Adipocyte (in vitro differentiated cells): ENCODE results near the gene TTLL13.

Experiments used
- DNase-seq: peaks from one replicate; pipeline ENCODE4 v3.0.0-alpha.2; 2015; ENCODE audit warnings: low read depth
- H3K27me3 ChIP-seq: replicated peaks from 2 replicates; pipeline ENCODE4 v1.7.0; 2013; ENCODE audit warnings: mild to moderate bottlenecking, low read length, moderate library complexity; ENCODE audit not compliant: control insufficient read depth, insufficient read depth
- H3K36me3 ChIP-seq: 2 replicates; pipeline ENCODE4 v1.7.0; 2013; ENCODE audit warnings: low read length, mild to moderate bottlenecking, moderate library complexity; ENCODE audit not compliant: control insufficient read depth, insufficient read depth, severe bottlenecking
- H3K4me1 ChIP-seq: 2 replicates; pipeline ENCODE4 v1.7.0; 2013; ENCODE audit warnings: mild to moderate bottlenecking, low read length, moderate library complexity; ENCODE audit not compliant: control insufficient read depth, insufficient read depth
- H3K4me3 ChIP-seq: 2 replicates; pipeline ENCODE4 v1.7.0; 2013; ENCODE audit warnings: mild to moderate bottlenecking, low read length, moderate library complexity
- H3K9ac ChIP-seq: 2 replicates; pipeline ENCODE4 v1.7.0; 2013; ENCODE audit warnings: mild to moderate bottlenecking, low read length, moderate library complexity
- H3K9me3 ChIP-seq: 2 replicates; pipeline ENCODE4 v1.7.0; 2013; ENCODE audit warnings: mild to moderate bottlenecking, low read length, moderate library complexity; ENCODE audit not compliant: control insufficient read depth

The TTLL13 gene

GRCh38 chr15:90208356-90208755 is 41.0 kb upstream of the TTLL13 start:
- no peaks in the 10 kb centered on the region for H3K9me3 ChIP-seq
- H3K9ac ChIP-seq: no peak overlapping the region
- peaks cover 11% of the 10 kb centered on the region for H3K36me3 ChIP-seq
- no peak overlapping the region for H3K4me3 ChIP-seq
- DNase-seq: no peak
- H3K27me3 ChIP-seq: no peaks in the 10 kb centered on the region
- peaks cover 9% of the 10 kb centered on the region for H3K4me1 ChIP-seq

GRCh38 chr15:90209591-90209990 is 39.8 kb upstream of the TTLL13 start:
- no peak for DNase-seq
- Histone ChIP-seq H3K4me1 (peaks cover 9% of the 10 kb centered on the region), H3K27me3 (no peaks in the 10 kb centered on the region), H3K36me3 (peaks cover 11% of the 10 kb centered on the region), H3K9ac (no peak overlapping the region), H3K9me3 (no peaks in the 10 kb centered on the region), H3K4me3 (no peak overlapping the region)

GRCh38 chr15:90210593-90210992 is 38.8 kb upstream of the TTLL13 start:
- DNase-seq: no peak
- Histone ChIP-seq H3K36me3 (peaks cover 11% of the 10 kb centered on the region), H3K4me1 (peaks cover 8% of the 10 kb centered on the region), H3K27me3 (no peaks in the 10 kb centered on the region), H3K9me3 (no peaks in the 10 kb centered on the region), H3K9ac (no peak overlapping the region), H3K4me3 (no peak overlapping the region)

GRCh38 chr15:90211009-90211408 is 38.3 kb upstream of the TTLL13 start:
- peaks cover 11% of the 10 kb centered on the region for H3K36me3 ChIP-seq
- no peaks in the 10 kb centered on the region for H3K9me3 ChIP-seq
- H3K4me3 ChIP-seq: no peak overlapping the region
- H3K4me1 ChIP-seq: peaks cover 7% of the 10 kb centered on the region
- H3K27me3 ChIP-seq: no peaks in the 10 kb centered on the region
- no peak for DNase-seq
- H3K9ac ChIP-seq: no peak overlapping the region

- peak; percentile 41 for DNase-seq
- peaks cover 7% of the 10 kb centered on the region for H3K4me1 ChIP-seq
These were observed 37.8 kb upstream of the TTLL13 start for GRCh38 chr15:90211440-90212143.

DNA sequence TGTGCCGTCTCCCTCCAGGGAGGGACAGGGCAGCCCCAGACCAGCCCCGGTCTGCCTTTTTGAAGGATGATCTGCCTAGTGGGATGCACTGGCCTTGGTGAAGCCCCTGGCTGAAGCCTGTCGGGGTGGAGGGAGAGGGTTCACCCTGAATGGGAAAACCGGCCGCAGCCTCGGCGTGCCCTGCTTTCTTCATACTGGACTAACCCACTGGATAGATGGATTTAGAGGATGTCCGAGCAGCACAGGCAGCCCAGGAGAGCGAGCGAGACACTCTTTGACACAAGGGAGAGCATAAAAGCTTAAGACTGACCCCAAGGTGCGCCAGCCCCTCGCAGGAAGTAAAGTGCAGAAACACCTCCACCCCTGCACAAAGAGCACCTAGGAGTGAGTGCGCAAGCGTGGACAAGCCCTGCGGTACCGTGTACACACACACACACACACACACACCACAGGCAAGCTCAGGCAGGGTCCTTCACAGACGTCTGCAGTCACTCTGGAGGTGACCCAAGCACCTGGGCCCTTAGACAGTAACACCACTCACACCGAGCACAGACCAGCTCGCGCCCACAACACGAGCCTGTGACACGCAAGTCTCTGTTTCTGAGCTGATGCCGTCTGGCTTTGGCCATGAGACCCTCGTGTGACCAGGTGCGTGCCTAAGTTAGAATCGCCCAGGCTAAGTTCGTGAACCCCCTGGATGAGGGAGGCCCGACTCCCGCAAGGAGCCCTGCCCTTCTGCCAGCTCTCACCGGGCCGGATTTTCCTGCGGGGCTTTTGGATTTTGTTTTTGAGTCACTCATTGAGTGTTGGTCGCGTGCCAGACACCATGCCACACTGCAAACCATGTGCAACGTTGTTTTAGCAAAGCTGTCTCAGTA is 36.9 kb upstream of the TTLL13 start:
- no peak for DNase-seq
- H3K4me1 ChIP-seq: peaks cover 7% of the 10 kb centered on the region

More at GRCh38 chr15:90211440-90212143, 37.8 kb upstream of the TTLL13 start:
- no peaks in the 10 kb centered on the region for H3K27me3 ChIP-seq
- no peak overlapping the region for H3K9ac ChIP-seq
- peaks cover 11% of the 10 kb centered on the region for H3K36me3 ChIP-seq
- H3K4me3 ChIP-seq: no peak overlapping the region
- no peaks in the 10 kb centered on the region for H3K9me3 ChIP-seq

DNA sequence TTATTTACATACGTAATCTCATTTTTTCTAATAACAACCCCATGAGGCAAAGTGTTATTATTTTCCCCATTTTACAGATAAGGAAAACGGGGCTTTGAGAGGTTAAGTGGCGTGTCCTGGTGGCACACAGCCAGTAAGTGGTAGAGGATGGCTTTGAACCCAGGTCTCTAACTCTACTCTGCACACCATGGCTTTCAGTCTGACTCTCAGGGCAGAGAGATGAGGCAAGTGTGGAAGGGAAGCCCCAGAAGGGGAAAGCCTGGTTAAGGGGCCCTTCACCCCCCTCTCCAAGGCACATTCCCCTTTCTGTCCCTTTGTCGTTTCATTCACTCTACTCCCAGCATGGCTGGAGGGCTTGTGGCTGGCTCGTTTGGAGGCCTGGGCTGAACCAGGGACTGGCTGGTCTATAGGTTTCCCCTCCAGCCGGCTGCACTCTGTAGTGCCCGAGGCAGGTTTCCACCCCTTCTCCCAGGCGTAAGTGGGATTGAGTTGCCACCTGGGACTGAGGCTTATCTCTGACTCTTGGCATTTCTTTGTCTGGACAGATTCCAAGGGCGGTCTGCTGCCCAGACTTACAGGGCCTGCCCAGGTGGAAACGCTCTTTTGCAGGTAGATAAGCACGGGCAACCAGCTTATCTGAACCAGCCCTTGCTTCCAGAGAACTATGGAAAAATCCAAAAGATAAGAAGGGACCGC is 36.1 kb upstream of the TTLL13 start:
- Histone ChIP-seq H3K4me3 (no peak overlapping the region), H3K27me3 (no peaks in the 10 kb centered on the region), H3K9ac (no peak overlapping the region), H3K9me3 (no peaks in the 10 kb centered on the region), H3K4me1 (peaks cover 7% of the 10 kb centered on the region), H3K36me3 (peaks cover 12% of the 10 kb centered on the region)
- DNase-seq: no peak

More for the DNA sequence above, 36.9 kb upstream of the TTLL13 start:
- Histone ChIP-seq H3K9me3 (no peaks in the 10 kb centered on the region), H3K27me3 (no peaks in the 10 kb centered on the region), H3K36me3 (peaks cover 9% of the 10 kb centered on the region), H3K4me3 (no peak overlapping the region), H3K9ac (no peak overlapping the region)

DNA sequence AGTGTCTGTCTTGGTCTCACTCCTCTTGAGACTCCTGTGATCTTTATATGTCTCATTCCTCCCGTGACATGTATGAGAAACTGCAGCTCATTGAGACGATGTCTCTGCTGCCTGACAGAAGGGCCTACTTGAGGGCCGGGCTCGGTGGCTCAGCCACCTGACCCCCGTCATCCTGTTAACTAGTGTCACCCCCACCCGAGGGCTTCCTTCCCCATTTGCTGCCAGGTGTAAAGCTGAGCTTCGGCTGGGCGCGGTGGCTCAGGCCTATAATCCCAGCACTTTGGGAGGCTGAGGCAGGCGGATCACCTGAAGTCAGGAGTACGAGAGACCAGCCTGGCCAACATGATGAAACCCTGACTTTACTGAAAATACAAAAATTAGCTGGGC is 35.5 kb upstream of the TTLL13 start:
- peaks cover 7% of the 10 kb centered on the region for H3K4me1 ChIP-seq
- no peaks in the 10 kb centered on the region for H3K27me3 ChIP-seq
- H3K36me3 ChIP-seq: peaks cover 13% of the 10 kb centered on the region
- no peak for DNase-seq
- H3K9me3 ChIP-seq: no peaks in the 10 kb centered on the region
- no peak overlapping the region for H3K4me3 ChIP-seq
- H3K9ac ChIP-seq: no peak overlapping the region

GRCh38 chr15:90214553-90215196 is 34.7 kb upstream of the TTLL13 start:
- peaks cover 7% of the 10 kb centered on the region for H3K4me1 ChIP-seq
- no peak for DNase-seq
- H3K36me3 ChIP-seq: peaks cover 13% of the 10 kb centered on the region
- H3K9ac ChIP-seq: no peak overlapping the region
- no peaks in the 10 kb centered on the region for H3K9me3 ChIP-seq
- H3K27me3 ChIP-seq: no peaks in the 10 kb centered on the region
- H3K4me3 ChIP-seq: no peak overlapping the region

GRCh38 chr15:90217671-90218394 is 31.5 kb upstream of the TTLL13 start:
- Histone ChIP-seq H3K9ac (no peak overlapping the region), H3K4me3 (no peak overlapping the region), H3K36me3 (peaks cover 10% of the 10 kb centered on the region), H3K4me1 (peaks cover 11% of the 10 kb centered on the region), H3K27me3 (no peaks in the 10 kb centered on the region), H3K9me3 (no peaks in the 10 kb centered on the region)
- DNase-seq: no peak
